PFSK-1 (cell line): ENCODE results near the gene EML2. TPM values are rescaled to one million over a fixed set of nuclear protein-coding genes. Genes with fewer than 3 reads are reported as not detected.

Experiments
- FOXP2 ChIP-seq: optimal IDR thresholded peaks from 2 replicates; pipeline ENCODE3; 2011; ENCODE audit warnings: borderline replicate concordance, control low read depth, inconsistent platforms; ENCODE audit not compliant: insufficient read depth; ENCODE audit errors: extremely low read length, extremely low read depth
- POLR2AphosphoS5 ChIP-seq: IDR thresholded peaks from 2 replicates; pipeline ENCODE4 v1.6.1; 2012; ENCODE audit warnings: low read depth, mild to moderate bottlenecking, control low read depth, low read length, moderate library complexity
- REST ChIP-seq, 2 experiments: IDR thresholded peaks; 2 replicates each; pipeline versions ENCODE4 v1.6.1 to v1.8.0; 2011 to 2012; ENCODE audit warnings: low read depth in 2 of 2, low read length in 2 of 2, control low read depth in 1 of 2, inconsistent platforms in 1 of 2, mild to moderate bottlenecking in 1 of 2, moderate library complexity in 1 of 2; ENCODE audit not compliant: insufficient read depth in 1 of 2
- SIN3A ChIP-seq: IDR thresholded peaks from 2 replicates; pipeline ENCODE4 v1.6.1; 2012; ENCODE audit warnings: mild to moderate bottlenecking, low read length, moderate library complexity, borderline replicate concordance; ENCODE audit not compliant: insufficient read depth
- TAF1 ChIP-seq: IDR thresholded peaks from 2 replicates; pipeline ENCODE4 v1.6.1; 2012; ENCODE audit warnings: low read length, control low read depth, borderline replicate concordance; ENCODE audit not compliant: insufficient read depth
- polyA plus RNA-seq: library from polyadenylated mRNA; unstranded; fragments of >200 nt; gene quantifications from one replicate; pipeline ENCODE4 v1.2.1, GENCODE V29; 2012; ENCODE audit warnings: low read depth, missing spikeins; ENCODE audit not compliant: insufficient read length

EML2 gene
- 63.8 TPM for polyA plus RNA-seq

- TF ChIP-seq TAF1 (no peak), SIN3A (no peak), REST (IDR thresholded peaks at IDR 0.05; ENCODE audit: insufficient read depth in 1 of 2, low read depth in 2 of 2, low read length in 2 of 2) (no peak), FOXP2 (no peak), POLR2AphosphoS5 (no peak)
These were observed at the start of gene EML2 for GRCh38 chr19:45638930-45639729. EML2 (minus strand) TSS chr19:45639397; CDS start chr19:45639376, 21 bp downstream.

- TF ChIP-seq POLR2AphosphoS5 (no peak), SIN3A (no peak), REST (IDR thresholded peaks at IDR 0.05; ENCODE audit: insufficient read depth in 1 of 2, low read depth in 2 of 2, low read length in 2 of 2) (no peak), TAF1 (no peak)
These were observed 48.4 kb upstream of the EML2 start for GRCh38 chr19:45687599-45687998.

- TF ChIP-seq TAF1 = no peak
- no peak for TF ChIP-seq REST (IDR thresholded peaks at IDR 0.05; ENCODE audit: insufficient read depth in 1 of 2, low read depth in 2 of 2, low read length in 2 of 2)
- no peak for TF ChIP-seq SIN3A
- TF ChIP-seq POLR2AphosphoS5 = no peak
- no peak for TF ChIP-seq FOXP2
These were observed 43.7 kb upstream of the EML2 start for GRCh38 chr19:45682908-45683307.

- TF ChIP-seq REST (IDR thresholded peaks at IDR 0.05; ENCODE audit: insufficient read depth in 1 of 2, low read depth in 2 of 2, low read length in 2 of 2) = no peak
- no peak for TF ChIP-seq SIN3A
These were observed 42.9 kb upstream of the EML2 start for GRCh38 chr19:45682117-45682516.
